Left renal cortex interstitium (tissue), 4 donors: ENCODE data around the gene DENND5B. TPM values are rescaled to one million over a fixed set of nuclear protein-coding genes. Genes with fewer than 3 reads are reported as not detected.

Experiments
- DNase-seq, 4 donors: peaks; one replicate each; pipeline ENCODE4 v3.0.0-alpha.2; 2013; ENCODE audit warnings: low read depth in 4 of 4, low spot score in 2 of 4, missing footprints in 1 of 4
- polyA plus RNA-seq, 4 donors: library from polyadenylated mRNA; unstranded; fragments of 120-200 nt; gene quantifications; one replicate each; pipeline ENCODE4 v1.2.1, GENCODE V29; 2013; ENCODE audit not compliant: insufficient read length in 4 of 4

DENND5B gene
- polyA plus RNA-seq, 4 donors = 27.0 to 31.2 (median 27.4) TPM

DNA sequence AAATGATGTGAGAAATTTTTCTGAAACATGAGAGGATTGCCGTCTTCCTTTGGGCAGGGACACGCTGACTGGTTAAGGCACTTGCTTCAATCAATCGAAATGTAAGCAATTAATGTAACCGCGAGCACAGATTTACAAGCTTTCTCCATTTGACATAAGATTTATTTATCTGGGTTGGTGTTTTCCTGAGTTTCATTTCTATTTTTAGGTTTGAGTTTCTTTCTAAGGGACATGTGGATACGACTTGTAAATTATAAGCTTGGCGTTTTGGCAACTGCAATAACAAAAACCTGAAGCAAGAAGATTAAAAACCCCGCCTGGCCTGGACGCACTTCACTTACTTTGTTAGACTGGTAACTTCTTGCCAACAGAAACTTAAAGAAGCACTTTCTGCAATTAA lies 244.7 kb downstream of the DENND5B start:
- DNase-seq = no peak

DNA sequence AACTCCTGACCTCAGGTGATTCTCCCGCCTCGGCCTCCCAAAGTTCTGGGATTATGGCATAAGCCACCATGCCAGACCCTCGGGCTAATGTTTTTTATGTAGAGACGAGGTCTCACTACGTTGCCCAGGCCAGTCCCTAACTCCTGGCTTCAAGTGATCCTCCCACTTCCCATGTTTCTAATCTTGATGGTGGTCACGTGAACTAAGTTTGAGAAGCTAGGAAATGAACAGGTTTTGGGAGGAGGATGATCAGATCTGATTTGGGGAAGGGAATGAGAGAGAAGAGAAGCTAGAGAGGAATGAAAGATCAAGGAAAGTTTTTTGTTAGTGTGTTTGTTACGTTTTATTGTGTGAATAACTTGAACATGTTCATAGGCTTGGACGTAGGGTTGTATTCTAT lies 247.8 kb downstream of the DENND5B start:
- DNase-seq = no peak

DNA sequence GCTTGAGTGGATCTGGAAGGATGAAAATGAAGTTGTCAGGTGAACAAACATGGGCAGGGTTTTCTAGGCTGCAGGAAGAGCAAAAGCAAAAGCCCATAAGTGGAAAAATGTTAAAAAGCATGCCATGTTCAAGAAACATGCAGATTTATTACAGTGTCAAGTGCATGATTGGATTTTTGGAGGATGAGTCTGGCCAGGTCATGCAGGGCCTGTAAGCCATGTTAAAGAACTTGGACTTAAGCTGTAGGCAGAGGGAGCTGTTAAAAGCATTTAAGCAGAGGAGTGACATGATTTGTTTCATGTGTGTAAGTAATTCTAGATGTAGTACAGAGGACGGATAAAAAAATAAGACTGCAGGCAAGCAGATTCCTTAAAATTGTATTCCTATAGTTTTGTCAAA lies 248.7 kb downstream of the DENND5B start:
- DNase-seq = no peak

- DNase-seq = no peak
These were observed 250.9 kb downstream of the DENND5B start for GRCh38 chr12:31339831-31340622.

DNA sequence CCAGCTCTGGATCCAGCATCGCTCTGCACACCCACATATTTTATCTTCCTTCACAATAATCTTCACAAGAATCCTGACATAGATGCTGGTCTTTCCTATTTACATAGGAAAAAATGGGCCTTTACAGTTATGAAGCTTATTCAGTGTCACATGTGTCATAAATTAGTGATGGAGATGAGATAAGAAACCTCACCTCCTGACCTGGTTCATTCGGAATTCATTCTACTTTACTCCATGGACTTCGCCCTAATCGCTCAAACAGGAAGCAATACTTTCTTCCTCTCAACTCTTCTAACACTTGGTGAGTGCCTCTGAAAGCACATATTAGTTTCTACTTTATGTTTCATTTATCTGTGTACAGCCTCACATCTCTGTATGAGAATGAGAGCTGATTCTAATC lies 253.0 kb downstream of the DENND5B start:
- no peak for DNase-seq

Other genes starting within 250 kb of the DENND5B start
- 1 to 10 TPM; 4.1 to 6.2 (median 4.8) TPM for gene ETFBKMT, start 68.6 kb upstream of the DENND5B start, polyA plus RNA-seq
- 10 to 100 TPM; 18.6 to 25.4 (median 21.2) TPM for gene AMN1, start 137.9 kb upstream of the DENND5B start, polyA plus RNA-seq